Left lung (tissue), 10 donors: ENCODE results near the gene SIX3. TPM values are rescaled to one million over a fixed set of nuclear protein-coding genes. Genes with fewer than 3 reads are reported as not detected.

Experiments used
- ATAC-seq: fragments of 200-7000 bp; cut with Tn5 transposase; one replicate; pipeline ENCODE4 v1.9.1; 2020; ENCODE audit warnings: moderate library complexity
- DNase-seq, 4 donors: peaks; one replicate each; pipeline ENCODE4 v3.0.0-alpha.2; 2013 to 2020
- H3K27ac ChIP-seq, 2 donors: fragments of 200-600 bp; sonication (generic) in 1 of 2; one replicate each; pipeline versions ENCODE4 v1.5.0 to v1.8.0; 2020 to 2021
- H3K27me3 ChIP-seq, 2 donors: fragments of 200-600 bp; sonication (generic) in 1 of 2; one replicate each; pipeline versions ENCODE4 v1.5.0 to v1.8.0; 2020 to 2021
- H3K36me3 ChIP-seq, 2 donors: fragments of 200-600 bp; sonication (generic) in 1 of 2; one replicate each; pipeline versions ENCODE4 v1.5.0 to v1.8.0; 2020 to 2021
- H3K4me1 ChIP-seq, 2 donors: fragments of 200-600 bp; one replicate each; pipeline ENCODE4 v1.8.0; 2021
- H3K4me3 ChIP-seq, 2 donors: fragments of 200-600 bp; sonication (generic) in 1 of 2; one replicate each; pipeline versions ENCODE4 v1.5.0 to v1.8.0; 2020 to 2021; ENCODE audit warnings: mild to moderate bottlenecking in 1 of 2
- H3K9me3 ChIP-seq, 2 donors: fragments of 200-600 bp; sonication (generic) in 1 of 2; one replicate each; pipeline versions ENCODE4 v1.5.0 to v1.8.0; 2020 to 2021
- intact Hi-C, 2 donors: fragments of 100-400 bp; cut with DNase I; formaldehyde crosslinking; loops; one replicate each; pipeline versions ENCODE4 v1.11.2 to v1.14.2; 2022
- polyA plus RNA-seq, 6 donors: library from polyadenylated mRNA; unstranded; fragments of 120-200 nt; gene quantifications; one replicate each; pipeline ENCODE4 v1.2.1, GENCODE V29; 2013; ENCODE audit not compliant: insufficient read length in 6 of 6
- total RNA-seq, 2 donors: library from RNA; stranded (reverse); fragmentation: NEBNext Ultra II Directional; extraction: Animal tissue kit (Norgen Biotek cat#: 25700); gene quantifications; one replicate each; pipeline ENCODE4 v1.2.1, GENCODE V29; 2021
- TF ChIP-seq, protein P1 (sequence below), 2 donors: fragments of 200-600 bp; sonication (generic) in 1 of 2; IDR thresholded peaks; one replicate each; pipeline versions ENCODE4 v1.5.0 to v1.8.0; 2021; ENCODE audit warnings: antibody characterized with exemption in 2 of 2
- donor health status: DM: no; HTN: yes; CAD: no.
- donor health status: DM: no; HTN: no; CAD: no.

The SIX3 gene
- total and polyA plus RNA-seq, 8 donors = not detected

DNA sequence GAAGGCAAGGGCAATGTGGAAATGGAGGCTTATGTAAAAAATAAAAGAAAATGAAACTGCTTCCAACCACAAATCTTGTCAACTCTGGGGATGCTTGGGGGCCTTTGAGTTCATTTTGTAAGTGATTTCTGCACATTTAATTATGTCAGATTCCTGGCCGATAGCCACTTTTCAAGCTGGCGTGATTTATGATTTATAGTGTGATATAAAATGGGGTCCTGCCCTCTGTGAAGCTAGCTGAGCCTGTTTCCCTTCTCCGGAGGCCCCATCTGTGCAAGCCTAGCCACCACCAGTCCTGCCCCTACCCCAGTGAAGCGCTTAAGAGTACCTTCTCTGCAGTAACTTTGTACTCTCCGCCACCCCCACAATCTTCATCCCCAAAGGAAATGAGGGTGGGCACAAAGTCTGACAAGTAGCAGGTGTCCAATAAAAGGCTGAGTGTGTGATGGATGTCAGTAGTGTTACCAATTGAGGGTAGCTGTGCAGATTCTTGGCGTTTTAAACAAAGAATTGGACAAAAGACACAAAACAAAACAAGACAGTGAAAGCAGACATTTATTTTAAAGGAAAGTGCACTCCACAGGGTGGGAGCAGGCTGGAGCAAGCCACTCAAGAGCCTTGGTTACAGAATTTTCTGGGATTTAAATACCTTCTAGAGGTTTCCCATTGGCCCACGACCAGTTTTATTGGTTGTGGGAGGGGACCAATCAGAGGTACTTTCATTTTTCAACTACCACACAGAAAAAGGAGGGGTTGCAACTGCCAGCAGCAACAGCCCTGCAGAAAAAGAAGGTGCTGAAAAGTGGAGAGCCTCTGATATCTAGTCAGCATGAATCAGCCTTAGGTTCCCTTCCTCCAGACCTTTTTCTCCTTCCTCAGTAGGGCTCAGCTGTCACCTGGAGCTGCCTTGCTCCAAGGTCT, 39.0 kb upstream of the SIX3 start:
- Histone ChIP-seq H3K36me3 (no peaks in the 10 kb centered on the region), H3K27me3 (peaks cover 0 to 72% of the 10 kb centered on the region in 2 donors), H3K4me3 (no peak overlapping the region), H3K9me3 (no peaks in the 10 kb centered on the region), H3K4me1 (no peaks in the 10 kb centered on the region), H3K27ac (no peak overlapping the region)
- TF ChIP-seq, protein P1, sequence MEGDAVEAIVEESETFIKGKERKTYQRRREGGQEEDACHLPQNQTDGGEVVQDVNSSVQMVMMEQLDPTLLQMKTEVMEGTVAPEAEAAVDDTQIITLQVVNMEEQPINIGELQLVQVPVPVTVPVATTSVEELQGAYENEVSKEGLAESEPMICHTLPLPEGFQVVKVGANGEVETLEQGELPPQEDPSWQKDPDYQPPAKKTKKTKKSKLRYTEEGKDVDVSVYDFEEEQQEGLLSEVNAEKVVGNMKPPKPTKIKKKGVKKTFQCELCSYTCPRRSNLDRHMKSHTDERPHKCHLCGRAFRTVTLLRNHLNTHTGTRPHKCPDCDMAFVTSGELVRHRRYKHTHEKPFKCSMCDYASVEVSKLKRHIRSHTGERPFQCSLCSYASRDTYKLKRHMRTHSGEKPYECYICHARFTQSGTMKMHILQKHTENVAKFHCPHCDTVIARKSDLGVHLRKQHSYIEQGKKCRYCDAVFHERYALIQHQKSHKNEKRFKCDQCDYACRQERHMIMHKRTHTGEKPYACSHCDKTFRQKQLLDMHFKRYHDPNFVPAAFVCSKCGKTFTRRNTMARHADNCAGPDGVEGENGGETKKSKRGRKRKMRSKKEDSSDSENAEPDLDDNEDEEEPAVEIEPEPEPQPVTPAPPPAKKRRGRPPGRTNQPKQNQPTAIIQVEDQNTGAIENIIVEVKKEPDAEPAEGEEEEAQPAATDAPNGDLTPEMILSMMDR (IDR thresholded peaks at IDR 0.05) = no peak
- intact Hi-C loops = no loop called here
- ATAC-seq (no peak), DNase-seq (no peak)

DNA sequence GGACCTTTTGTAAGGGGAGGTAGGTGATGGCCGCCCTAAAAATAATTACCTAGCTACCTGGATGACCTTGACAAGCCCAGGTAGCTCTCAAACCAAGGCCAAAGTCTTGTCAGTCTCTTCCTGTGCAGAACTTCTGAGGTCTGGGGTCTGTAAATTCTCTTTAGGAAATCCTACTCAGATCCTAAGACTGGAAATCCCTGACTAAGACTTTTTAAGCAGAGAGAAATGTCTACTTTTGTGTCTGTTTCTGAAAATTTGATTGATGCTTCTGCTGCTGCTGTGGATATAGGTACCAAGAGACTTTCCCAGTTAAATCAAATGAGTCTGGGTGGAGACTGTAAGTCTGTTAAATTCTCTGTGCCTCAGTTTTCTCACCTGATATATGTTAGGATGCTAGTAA, 36.9 kb upstream of the SIX3 start:
- Histone ChIP-seq H3K27ac (no peak overlapping the region), H3K4me3 (no peak overlapping the region), H3K4me1 (no peaks in the 10 kb centered on the region), H3K27me3 (peaks cover 0 to 59% of the 10 kb centered on the region in 2 donors), H3K9me3 (peaks cover 0 to 6% of the 10 kb centered on the region in 2 donors), H3K36me3 (no peaks in the 10 kb centered on the region)
- no peak for ATAC-seq
- no peak for DNase-seq
- TF ChIP-seq, protein P1 (IDR thresholded peaks at IDR 0.05) = no peak
- intact Hi-C loops = no loop called here

DNA sequence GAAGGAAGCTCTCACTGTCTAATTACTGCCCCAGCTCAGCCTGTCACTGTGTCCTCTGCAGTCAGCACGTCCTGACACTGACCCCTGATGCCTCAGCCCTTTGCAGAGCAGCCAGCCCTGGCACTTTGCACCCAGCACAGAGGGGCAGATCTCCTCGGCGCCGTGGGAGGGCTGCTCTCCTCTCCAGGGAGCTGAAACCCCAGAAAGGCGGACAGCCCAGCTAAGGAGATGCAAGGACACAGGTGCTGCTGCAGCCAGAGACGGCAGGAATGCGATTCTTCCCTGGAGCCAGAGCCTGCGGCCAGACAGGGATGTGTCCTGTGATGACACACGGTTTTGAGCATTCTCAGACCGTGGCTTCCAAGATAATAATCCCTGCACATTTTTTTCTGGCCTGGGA, 34.5 kb upstream of the SIX3 start:
- TF ChIP-seq, protein P1 (IDR thresholded peaks at IDR 0.05) = no peak
- Histone ChIP-seq H3K4me1 (no peaks in the 10 kb centered on the region), H3K9me3 (peaks cover 0 to 23% of the 10 kb centered on the region in 2 donors), H3K36me3 (no peaks in the 10 kb centered on the region), H3K27me3 (peaks cover 0 to 43% of the 10 kb centered on the region in 2 donors), H3K4me3 (no peak overlapping the region), H3K27ac (no peak overlapping the region)
- intact Hi-C loops = no loop called here
- DNase-seq = peak in 1 of 4 donors; percentile 62
- ATAC-seq = no peak

DNA sequence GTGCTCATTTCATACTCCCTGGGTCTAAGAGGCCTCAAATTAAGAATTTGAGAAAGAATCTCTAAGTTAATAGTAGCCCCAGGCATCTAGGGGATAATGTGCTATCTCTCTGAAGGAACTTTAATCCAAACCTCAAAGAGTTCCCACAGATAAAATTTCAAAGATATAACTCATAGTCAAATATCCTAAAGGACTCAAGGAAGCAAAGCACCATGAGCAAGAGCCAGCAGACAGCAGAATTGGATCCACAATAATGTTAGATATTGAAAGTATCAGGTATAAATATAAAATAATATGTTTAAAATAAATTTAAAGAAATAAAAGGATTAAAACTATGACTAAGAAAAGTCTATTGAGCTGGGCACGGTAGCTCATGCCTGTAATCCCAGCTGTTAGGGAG, 31.7 kb upstream of the SIX3 start:
- intact Hi-C loops = no loop called here
- Histone ChIP-seq H3K4me3 (no peak overlapping the region), H3K27ac (no peak overlapping the region), H3K9me3 (peaks cover 0 to 23% of the 10 kb centered on the region in 2 donors), H3K36me3 (no peaks in the 10 kb centered on the region), H3K4me1 (no peaks in the 10 kb centered on the region), H3K27me3 (peaks cover 0 to 22% of the 10 kb centered on the region in 2 donors)
- DNase-seq = no peak
- ATAC-seq = no peak
- TF ChIP-seq, protein P1 (IDR thresholded peaks at IDR 0.05) = no peak

DNA sequence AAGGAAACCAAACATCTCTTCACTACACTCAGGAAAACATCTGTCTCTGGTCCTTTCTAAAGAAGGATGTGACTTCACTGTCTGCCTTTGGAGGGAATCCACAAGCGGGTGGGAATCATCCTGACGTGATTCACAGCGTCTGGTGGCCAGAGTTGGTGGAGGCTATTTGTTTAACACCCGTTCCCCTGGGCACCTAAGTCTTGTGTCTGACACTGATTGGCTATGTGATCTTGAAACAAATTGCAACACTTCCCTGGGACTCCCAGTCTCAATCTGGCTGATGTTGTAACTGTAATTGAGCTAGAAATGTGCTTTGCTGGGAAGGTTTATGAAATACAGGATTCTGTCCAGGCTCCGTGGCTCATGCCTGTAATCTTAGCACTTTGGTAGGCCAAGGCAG, 28.8 kb upstream of the SIX3 start:
- DNase-seq (no peak), ATAC-seq (no peak)
- peaks cover 0 to 7% of the 10 kb centered on the region in 2 donors for H3K27me3 ChIP-seq
- H3K4me3 ChIP-seq = no peak overlapping the region
- intact Hi-C loops = no loop called here
- peaks cover 0 to 23% of the 10 kb centered on the region in 2 donors for H3K9me3 ChIP-seq
- TF ChIP-seq, protein P1 (IDR thresholded peaks at IDR 0.05) = no peak
- H3K4me1 ChIP-seq = no peaks in the 10 kb centered on the region
- no peak overlapping the region for H3K27ac ChIP-seq
- H3K36me3 ChIP-seq = no peaks in the 10 kb centered on the region
